Hepatocyte (in vitro differentiated cells): Measurements from ENCODE around the gene PRPF4. TPM values are rescaled to one million over a fixed set of nuclear protein-coding genes. Genes with fewer than 3 reads are reported as not detected.

Source experiments
- DNase-seq: peaks from one replicate; pipeline ENCODE4 v3.0.0-alpha.2; 2016; ENCODE audit warnings: low spot score
- H2AFZ ChIP-seq: fragments of 200-600 bp; sonication (generic); 2 replicates; pipeline ENCODE4 v1.6.0; 2016; ENCODE audit warnings: antibody characterized with exemption, mild to moderate bottlenecking
- H3K27ac ChIP-seq: fragments of 200-600 bp; sonication (generic); 2 replicates; pipeline ENCODE4 v1.5.1; 2016; ENCODE audit warnings: mild to moderate bottlenecking
- H3K27me3 ChIP-seq: fragments of 200-600 bp; sonication (generic); 2 replicates; pipeline ENCODE4 v1.6.1; 2016
- H3K36me3 ChIP-seq: fragments of 200-600 bp; sonication (generic); replicated peaks from 2 replicates; pipeline ENCODE4 v1.5.1; 2016; ENCODE audit warnings: low read depth; ENCODE audit not compliant: insufficient read depth
- H3K4me1 ChIP-seq: fragments of 200-600 bp; sonication (generic); 2 replicates; pipeline ENCODE4 v1.5.1; 2016; ENCODE audit warnings: mild to moderate bottlenecking, moderate library complexity; ENCODE audit not compliant: insufficient read depth
- H3K4me2 ChIP-seq: fragments of 200-600 bp; sonication (generic); 2 replicates; pipeline ENCODE4 v1.6.0; 2016
- H3K4me3 ChIP-seq: fragments of 200-600 bp; sonication (generic); 2 replicates; pipeline ENCODE4 v1.5.1; 2016; ENCODE audit warnings: mild to moderate bottlenecking
- H3K79me2 ChIP-seq: fragments of 200-600 bp; sonication (generic); 2 replicates; pipeline ENCODE4 v1.6.0; 2017; ENCODE audit warnings: mild to moderate bottlenecking
- H3K9me2 ChIP-seq: fragments of 200-600 bp; sonication (generic); replicated peaks from 2 replicates; pipeline ENCODE4 v1.6.0; 2017; ENCODE audit warnings: mild to moderate bottlenecking; ENCODE audit not compliant: insufficient read depth
- H3K9me3 ChIP-seq: fragments of 200-600 bp; sonication (generic); 2 replicates; pipeline ENCODE4 v1.5.1; 2016; ENCODE audit warnings: low read depth, mild to moderate bottlenecking
- H4K20me1 ChIP-seq: fragments of 200-600 bp; sonication (generic); 2 replicates; pipeline ENCODE4 v1.6.0; 2016; ENCODE audit warnings: mild to moderate bottlenecking; ENCODE audit not compliant: insufficient read depth, poor library complexity, severe bottlenecking
- EZH2 ChIP-seq: fragments of 200-600 bp; sonication (generic); IDR thresholded peaks from 2 replicates; pipeline ENCODE4 v1.6.1; 2016; ENCODE audit warnings: antibody characterized with exemption, mild to moderate bottlenecking, borderline replicate concordance
- EZH2phosphoT487 ChIP-seq: fragments of 200-600 bp; sonication (generic); IDR thresholded peaks from one replicate; pipeline ENCODE4 v1.6.1; 2018; ENCODE audit warnings: antibody characterized with exemption, mild to moderate bottlenecking, low read depth, moderate library complexity; ENCODE audit not compliant: unreplicated experiment, severe bottlenecking
- WGBS: methylation state at CpG from one replicate; pipeline ENCODE4 v1.1.6; 2016; ENCODE audit warnings: low lambda C conversion rate; ENCODE audit errors: missing lambda C conversion rate; 5-methylcytosine and 5-hydroxymethylcytosine counted together
- polyA plus RNA-seq: library from polyadenylated mRNA; unstranded; fragments of >200 nt; fragmentation: Nextera tagmentation; extraction: Ambion mirVana; gene quantifications from 2 replicates; pipeline ENCODE4 v1.2.1, GENCODE V29; 2016
- total RNA-seq: library from RNA; depleted of rRNA; stranded (reverse); fragments of >200 nt; gene quantifications from 2 replicates; pipeline ENCODE4 v1.2.3, GENCODE V29; 2014
- TF ChIP-seq, protein P1 (sequence below): fragments of 200-600 bp; sonication (generic); IDR thresholded peaks from 2 replicates; pipeline ENCODE4 v1.5.1; 2016; ENCODE audit warnings: antibody characterized with exemption, mild to moderate bottlenecking; ENCODE audit not compliant: poor library complexity

PRPF4 gene
- total and polyA plus RNA-seq, 2 experiments from 2014 or later, result 24.1 to 27.3 TPM

- no peaks in the 10 kb centered on the region for H4K20me1 ChIP-seq
- no peaks in the 10 kb centered on the region for H3K4me1 ChIP-seq
- H3K9me3 ChIP-seq, result no peaks in the 10 kb centered on the region
- no peak for DNase-seq
- no peak overlapping the region for H3K4me2 ChIP-seq
- WGBS, result 94% methylated on average over 1 of the region's 1 CpG
- H3K4me3 ChIP-seq, result no peak overlapping the region
- no peaks in the 10 kb centered on the region for H3K36me3 ChIP-seq
- H3K27ac ChIP-seq, result no peak overlapping the region
- H3K27me3 ChIP-seq, result no peaks in the 10 kb centered on the region
- H3K9me2 ChIP-seq, result no peaks in the 10 kb centered on the region
- TF ChIP-seq EZH2phosphoT487 (no peak), EZH2 (no peak)
- TF ChIP-seq, protein P1, sequence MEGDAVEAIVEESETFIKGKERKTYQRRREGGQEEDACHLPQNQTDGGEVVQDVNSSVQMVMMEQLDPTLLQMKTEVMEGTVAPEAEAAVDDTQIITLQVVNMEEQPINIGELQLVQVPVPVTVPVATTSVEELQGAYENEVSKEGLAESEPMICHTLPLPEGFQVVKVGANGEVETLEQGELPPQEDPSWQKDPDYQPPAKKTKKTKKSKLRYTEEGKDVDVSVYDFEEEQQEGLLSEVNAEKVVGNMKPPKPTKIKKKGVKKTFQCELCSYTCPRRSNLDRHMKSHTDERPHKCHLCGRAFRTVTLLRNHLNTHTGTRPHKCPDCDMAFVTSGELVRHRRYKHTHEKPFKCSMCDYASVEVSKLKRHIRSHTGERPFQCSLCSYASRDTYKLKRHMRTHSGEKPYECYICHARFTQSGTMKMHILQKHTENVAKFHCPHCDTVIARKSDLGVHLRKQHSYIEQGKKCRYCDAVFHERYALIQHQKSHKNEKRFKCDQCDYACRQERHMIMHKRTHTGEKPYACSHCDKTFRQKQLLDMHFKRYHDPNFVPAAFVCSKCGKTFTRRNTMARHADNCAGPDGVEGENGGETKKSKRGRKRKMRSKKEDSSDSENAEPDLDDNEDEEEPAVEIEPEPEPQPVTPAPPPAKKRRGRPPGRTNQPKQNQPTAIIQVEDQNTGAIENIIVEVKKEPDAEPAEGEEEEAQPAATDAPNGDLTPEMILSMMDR, result no peak
- no peaks in the 10 kb centered on the region for H3K79me2 ChIP-seq
- H2AFZ ChIP-seq, result no peak overlapping the region
Measured at GRCh38 chr9:113261917-113262671, 13.4 kb upstream of the PRPF4 start.

DNA sequence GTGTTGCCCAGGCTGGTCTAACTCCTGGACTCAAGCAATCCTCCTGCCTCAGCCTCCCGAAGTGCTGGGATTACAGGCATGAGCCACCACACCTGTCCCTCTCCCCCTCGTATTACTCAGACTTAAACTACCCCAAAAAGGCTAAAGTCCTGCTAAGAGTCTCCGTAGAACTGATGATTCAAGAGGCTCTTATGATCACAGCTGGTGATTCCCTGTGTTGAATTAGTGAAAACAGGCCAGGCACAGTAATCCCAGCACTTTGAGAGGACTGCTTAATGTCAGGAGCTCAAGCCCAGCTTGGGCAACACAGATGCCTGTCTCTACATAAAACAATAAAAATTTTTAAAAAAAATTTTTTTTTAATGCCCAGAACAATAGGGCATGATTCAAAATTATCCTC is 9.3 kb upstream of the PRPF4 start:
- Histone ChIP-seq H2AFZ (no peak overlapping the region), H4K20me1 (no peaks in the 10 kb centered on the region), H3K79me2 (no peaks in the 10 kb centered on the region), H3K36me3 (no peaks in the 10 kb centered on the region), H3K4me1 (no peaks in the 10 kb centered on the region), H3K4me2 (no peak overlapping the region), H3K4me3 (no peak overlapping the region), H3K27ac (no peak overlapping the region), H3K9me3 (no peaks in the 10 kb centered on the region), H3K27me3 (no peaks in the 10 kb centered on the region), H3K9me2 (no peaks in the 10 kb centered on the region)
- 73% methylated on average over 3 of the region's 3 CpGs for WGBS
- no peak for TF ChIP-seq EZH2phosphoT487
- TF ChIP-seq, protein P1, result no peak
- TF ChIP-seq EZH2, result no peak
- no peak for DNase-seq

DNA sequence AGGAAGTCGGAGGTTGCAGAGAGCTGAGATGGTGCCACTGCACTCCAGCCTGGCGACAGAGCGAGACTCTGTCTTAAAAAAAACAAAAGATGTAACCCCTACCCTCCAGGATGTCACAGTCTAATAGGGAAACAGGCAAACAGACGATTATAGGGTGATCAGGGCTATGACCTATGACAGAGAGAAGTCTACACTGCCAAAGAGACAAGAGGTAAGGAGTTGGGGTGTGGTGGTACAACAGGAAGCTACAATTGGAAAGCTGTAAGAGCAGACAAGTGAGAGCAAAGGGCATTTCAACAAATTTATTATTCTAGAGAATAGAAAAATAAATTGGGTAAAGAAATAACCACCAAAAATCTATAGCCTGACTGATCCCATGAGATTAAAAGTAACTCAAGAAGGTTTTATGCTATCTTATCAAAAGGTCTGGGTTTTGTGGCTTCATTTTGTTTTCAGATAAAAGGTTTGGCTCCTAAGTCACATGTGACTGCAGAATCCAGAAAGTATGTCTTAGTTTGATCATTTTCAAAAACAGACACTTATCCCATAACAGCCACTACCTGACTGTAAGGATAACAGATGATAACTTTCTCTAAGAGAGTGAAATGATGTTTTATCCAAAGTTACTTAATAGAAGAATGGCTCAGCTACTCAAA is 7.4 kb upstream of the PRPF4 start:
- H2AFZ ChIP-seq, result no peak overlapping the region
- H4K20me1 ChIP-seq, result no peaks in the 10 kb centered on the region
- no peak overlapping the region for H3K4me3 ChIP-seq
- H3K9me2 ChIP-seq, result no peaks in the 10 kb centered on the region
- no peak for DNase-seq
- peaks cover 1% of the 10 kb centered on the region for H3K79me2 ChIP-seq
- no peaks in the 10 kb centered on the region for H3K9me3 ChIP-seq
- no peaks in the 10 kb centered on the region for H3K4me1 ChIP-seq
- TF ChIP-seq EZH2 (no peak), EZH2phosphoT487 (no peak)
- TF ChIP-seq, protein P1, result no peak
- no peaks in the 10 kb centered on the region for H3K27me3 ChIP-seq
- H3K36me3 ChIP-seq, result no peaks in the 10 kb centered on the region
- 95% methylated on average over 4 of the region's 4 CpGs for WGBS
- no peak overlapping the region for H3K4me2 ChIP-seq
- H3K27ac ChIP-seq, result no peak overlapping the region
